ENCODE results near the gene EPHA4.

Gene EPHA4

GRCh38 chr2:221465776-221466175 is 106.3 kb downstream of the EPHA4 start:
- peak; percentile 18 for DNase-seq

- DNase-seq: no peak
These were observed 107.1 kb downstream of the EPHA4 start for GRCh38 chr2:221464971-221465370.

DNA sequence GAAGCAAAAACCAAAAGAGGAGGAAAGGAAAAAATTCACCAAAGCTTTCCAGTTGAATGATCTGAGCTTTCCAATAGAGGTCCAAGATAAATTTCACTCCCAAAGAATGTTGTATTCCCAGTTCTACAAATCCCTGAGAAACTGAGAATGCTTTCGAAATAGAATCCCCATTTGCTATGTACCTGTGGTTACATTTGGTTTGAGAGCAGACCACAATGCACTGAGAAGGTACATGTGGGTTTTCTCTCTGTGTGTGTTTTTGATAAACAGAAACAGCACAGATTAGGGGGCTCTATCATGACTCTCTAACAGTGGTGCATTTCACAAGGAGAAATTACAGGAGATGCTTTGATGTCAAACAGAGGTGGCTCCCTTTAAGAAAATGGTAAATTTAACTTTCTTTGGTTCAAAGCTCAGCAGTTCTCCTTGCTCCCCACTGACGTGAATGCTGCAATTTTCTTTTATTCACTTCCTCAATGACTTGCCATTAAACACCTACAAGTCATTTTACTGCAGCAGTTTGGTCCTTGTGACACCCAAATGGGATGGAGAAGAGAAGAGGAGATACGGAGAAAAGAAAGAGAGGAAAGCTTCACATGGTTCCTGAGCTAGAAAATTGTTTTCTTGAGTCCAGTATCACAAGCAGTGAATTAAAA is 108.7 kb downstream of the EPHA4 start:
- no peak for DNase-seq

DNA sequence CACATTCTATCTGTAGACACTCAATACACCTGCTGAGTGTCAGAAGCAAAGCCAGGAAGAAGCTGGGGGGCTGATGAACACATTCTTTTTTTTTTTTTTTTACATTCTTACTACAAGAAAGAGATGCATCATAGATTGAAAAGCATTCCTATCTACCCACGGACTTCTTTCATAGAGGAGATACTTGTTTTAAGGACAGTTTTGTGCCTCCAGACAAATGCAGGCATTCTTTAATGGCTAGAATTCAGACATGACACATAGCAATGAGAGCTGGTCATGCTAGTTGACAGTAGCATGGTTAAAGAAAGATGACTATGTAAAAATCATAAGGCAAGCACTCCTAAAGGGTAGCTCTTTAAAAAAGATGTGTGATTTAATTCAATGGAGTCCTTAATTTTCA is 110.2 kb downstream of the EPHA4 start:
- DNase-seq: no peak

- DNase-seq: no peak
These were observed 112.0 kb downstream of the EPHA4 start for GRCh38 chr2:221460136-221460535.

- DNase-seq: no peak
These were observed 113.5 kb downstream of the EPHA4 start for GRCh38 chr2:221458578-221458977.

DNA sequence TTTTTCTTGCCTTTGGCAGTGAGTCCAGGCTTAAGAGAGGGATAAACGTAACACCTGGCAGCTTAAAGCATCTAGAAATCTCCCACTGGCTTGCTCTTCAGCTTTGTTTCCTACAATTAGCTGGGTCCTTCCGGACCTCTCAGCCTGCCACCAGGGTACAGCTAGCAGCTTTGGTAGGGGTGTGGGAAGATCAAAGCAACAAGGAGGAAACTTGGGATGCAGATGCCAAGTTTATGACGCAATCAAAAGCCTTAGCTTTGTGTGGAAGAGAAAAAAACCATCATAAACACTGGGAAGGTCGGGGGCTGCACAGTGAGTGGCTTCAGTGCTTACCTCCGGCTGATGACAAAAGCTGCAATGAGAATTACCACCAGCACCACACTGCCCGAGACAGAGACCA is 116.9 kb downstream of the EPHA4 start:
- DNase-seq: no peak

DNA sequence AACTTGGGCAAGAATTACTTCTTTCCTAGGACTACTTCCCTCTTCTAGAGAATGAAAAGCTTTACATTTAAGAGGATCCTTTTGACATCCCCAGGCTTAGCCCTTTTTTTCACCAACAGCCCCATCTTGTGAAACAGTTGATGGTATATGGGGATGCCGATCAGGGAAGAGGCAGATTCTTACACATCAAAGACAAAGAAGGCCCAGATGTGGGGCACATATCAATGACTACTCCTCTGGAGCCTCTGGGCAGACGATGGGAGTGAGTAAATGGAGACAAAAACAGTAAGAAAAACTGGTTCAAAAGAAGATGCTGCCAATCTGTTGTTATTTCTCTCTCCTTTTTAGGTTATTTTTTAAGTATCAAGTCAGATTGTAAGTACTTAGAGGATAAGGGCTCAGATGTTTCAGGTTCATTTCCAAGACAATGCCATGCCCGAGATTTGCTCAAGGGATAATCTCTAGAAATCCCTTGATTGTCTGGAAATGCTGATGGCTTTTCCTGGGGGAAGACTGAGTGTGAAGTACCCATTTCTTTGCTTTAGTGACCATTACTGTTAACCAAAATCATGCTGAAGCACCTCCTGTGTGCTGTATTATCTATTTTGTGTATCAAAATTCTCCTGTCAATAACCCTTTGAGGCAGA is 117.5 kb downstream of the EPHA4 start:
- DNase-seq: no peak

GRCh38 chr2:221451862-221452788 is 120.0 kb downstream of the EPHA4 start:
- no peak for DNase-seq

DNA sequence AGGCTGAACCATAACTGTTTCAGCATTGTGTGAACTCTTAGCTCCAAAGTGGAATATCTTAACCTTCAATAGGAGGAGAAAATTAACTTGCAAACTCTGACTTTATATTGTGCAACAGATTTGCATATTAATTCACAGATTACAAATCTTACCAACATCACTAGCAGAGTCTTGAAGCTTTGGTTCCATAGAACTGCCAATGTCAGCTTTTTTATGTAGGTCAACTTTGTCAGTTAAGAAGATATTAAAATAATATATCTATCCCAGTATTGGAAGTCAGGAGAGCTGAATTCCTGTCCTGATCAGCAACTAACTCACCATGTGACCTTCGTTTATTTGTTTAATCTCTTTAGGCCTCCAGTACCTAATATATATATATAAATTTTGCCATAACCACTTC is 121.8 kb downstream of the EPHA4 start:
- DNase-seq: no peak

GRCh38 chr2:221449406-221449805 is 122.7 kb downstream of the EPHA4 start:
- DNase-seq: no peak

GRCh38 chr2:221448844-221449390 is 123.2 kb downstream of the EPHA4 start:
- DNase-seq: no peak

DNA sequence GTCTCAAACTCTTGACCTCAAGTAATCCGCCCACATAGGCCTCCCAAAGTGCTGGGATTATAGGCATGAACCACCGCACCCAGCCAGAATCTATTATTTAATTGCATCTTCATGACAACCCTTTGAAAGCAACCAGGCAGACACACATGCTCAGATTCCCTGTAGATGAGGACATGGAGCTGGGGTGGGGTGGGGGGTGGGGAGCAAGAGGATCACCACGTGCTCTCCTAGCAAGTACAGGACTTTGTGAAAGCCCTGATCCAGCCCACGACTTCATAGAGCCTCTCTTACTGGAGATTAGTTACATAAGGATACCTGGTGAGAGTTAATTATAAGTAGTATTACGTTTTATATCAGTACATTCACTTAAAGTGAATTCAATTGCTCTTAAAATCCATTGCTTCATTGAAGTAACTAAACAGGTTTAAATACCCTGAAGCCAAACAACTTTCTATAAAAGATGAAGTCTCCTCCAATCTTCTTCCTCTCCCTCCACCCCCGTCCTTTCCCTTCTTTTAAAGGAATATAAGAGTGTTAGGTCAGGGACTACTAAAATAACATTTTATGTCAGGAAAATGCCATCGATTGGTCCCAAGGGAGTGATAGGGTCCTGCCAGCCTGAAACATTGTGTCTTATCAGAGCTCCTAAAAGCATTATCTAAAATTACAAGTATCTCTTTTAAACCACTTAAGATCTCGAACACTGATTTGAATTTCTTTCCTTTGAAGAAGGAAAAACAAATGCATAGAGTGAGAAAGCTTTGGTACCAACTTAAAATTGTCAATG is 123.9 kb downstream of the EPHA4 start:
- DNase-seq: no peak

DNA sequence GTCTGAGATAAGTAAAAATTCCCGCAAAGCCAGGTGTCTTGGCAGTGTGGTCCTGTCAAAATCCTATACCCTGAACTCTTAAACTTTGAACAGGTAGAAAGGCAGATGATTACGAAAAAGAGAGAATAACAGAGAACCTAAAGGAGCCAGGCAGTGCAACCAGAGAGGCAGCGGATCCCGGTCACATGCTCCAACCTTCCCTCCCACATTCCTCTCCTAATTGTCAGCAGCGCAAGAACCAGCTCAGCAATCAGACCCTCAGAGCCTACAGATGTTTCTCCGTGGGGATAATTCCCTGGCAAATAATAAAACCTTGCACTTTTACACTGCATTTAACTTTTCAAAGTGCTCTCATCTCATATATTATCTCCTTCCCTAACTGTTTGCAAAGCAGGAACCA is 124.8 kb downstream of the EPHA4 start:
- DNase-seq: no peak

DNA sequence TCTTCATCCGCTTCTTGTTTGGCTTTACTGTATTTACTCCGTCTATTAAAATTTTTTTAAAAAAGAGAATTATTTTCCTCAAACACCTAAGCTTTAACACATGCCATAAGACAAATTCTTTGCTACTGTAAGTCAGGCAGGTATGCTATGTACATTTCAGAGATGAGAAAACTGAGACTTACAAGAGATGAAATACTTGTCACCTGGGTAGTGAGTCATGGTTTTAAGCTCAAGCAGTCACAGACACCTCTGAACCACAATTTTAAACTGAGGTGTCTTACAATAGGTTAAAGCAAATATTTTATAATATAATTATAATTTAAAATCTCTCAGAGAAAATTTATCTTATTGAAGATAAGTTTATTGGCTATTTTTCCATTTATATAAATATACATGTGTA is 126.0 kb downstream of the EPHA4 start:
- DNase-seq: no peak

DNA sequence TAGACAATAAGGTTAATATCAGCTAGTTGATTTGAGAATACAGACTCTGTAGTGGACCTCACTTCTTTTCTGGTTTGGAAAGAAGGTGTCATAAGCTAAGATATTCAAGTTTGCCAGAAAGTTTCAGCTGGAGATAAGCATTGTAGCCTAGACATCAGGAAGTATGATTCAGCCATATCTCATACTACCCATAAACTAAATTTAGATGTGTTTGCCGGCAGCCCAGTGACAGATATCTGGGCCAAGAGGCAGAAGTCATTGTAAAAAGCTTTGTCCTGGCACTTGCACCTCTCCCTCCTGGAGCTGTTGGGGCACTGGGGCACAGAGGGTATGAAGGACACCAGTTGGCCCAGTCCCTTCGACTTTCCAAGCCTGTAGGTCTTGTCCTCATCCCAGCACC is 128.0 kb downstream of the EPHA4 start:
- DNase-seq: no peak

- DNase-seq: no peak
These were observed 128.5 kb downstream of the EPHA4 start for GRCh38 chr2:221443645-221444044.

GRCh38 chr2:221442128-221442527 is 130.0 kb downstream of the EPHA4 start:
- no peak for DNase-seq

DNA sequence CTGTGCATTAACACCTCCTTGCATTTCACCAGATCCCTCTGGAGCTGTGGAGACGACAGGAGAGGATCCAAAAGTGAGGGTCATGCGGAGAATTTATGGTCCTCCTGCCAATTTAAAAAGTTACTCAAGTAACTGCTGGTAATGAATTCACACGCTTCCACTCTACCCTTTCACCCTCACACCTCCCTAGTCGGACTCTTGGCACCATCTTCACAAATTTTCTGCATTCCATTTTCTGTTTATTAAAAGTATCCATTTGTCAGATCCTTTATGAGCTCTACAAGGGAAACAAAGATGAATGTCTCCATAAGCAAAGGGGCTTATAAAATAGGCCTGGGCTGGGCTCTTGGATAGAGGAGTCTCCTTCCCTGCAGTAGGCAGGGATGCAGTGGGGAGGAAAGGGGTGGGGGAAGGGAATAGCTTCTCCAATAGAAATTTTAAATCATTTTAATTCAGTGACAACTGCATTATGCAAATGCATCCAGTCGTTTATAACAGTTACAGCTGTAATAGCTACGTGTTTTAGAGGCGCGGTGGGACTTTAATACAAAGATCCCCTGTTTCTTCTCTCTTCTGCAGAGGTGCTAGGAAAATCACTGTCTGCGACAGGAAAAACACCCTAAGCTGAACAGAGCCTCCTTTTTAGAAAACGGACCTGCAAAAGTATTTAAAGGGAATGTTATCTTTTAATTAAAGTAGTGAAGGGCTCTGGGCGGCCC is 132.2 kb downstream of the EPHA4 start:
- DNase-seq: no peak

GRCh38 chr2:221437056-221437455 is 135.0 kb downstream of the EPHA4 start:
- DNase-seq: no peak

- DNase-seq: no peak
These were observed 136.9 kb downstream of the EPHA4 start for GRCh38 chr2:221435171-221435570.

DNA sequence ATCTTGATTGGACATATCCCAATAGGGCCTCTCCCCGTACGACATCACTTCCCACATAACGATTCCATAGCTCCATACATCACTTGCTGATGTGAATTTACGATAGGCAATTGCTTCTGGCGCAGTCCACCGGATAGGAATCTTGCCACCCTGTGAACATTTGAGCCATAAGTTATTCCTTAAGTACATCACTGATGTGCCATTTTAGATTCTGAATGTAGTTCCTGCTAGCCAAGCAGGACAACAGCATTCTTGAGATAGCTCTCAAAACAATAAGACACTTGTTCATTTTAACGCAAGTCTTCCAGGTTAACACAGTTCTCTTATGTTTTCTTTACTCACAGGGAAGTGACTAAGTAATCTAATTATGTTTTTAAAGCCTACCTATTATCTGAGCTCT is 138.0 kb downstream of the EPHA4 start:
- DNase-seq: no peak

Data from CD4-positive, alpha-beta T cell treated with Interleukin-10 for 1 hour (primary cell).